Transverse colon (tissue), 4 donors: ENCODE results near the gene BDKRB2. TPM values are rescaled to one million over a fixed set of nuclear protein-coding genes. Genes with fewer than 3 reads are reported as not detected.

Source experiments
- DNase-seq: peaks from one replicate; pipeline ENCODE4 v3.0.0-alpha.2; 2019
- H3K27ac ChIP-seq, 4 donors: fragments of 200-600 bp; sonication (generic); 2 replicates each; pipeline ENCODE4 v1.5.1; 2016 to 2018; ENCODE audit warnings: inconsistent platforms in 4 of 4
- H3K27me3 ChIP-seq: fragments of 200-600 bp; sonication (generic); 2 replicates; pipeline ENCODE4 v1.5.1; 2017; ENCODE audit warnings: inconsistent platforms
- H3K36me3 ChIP-seq, 4 donors: fragments of 200-600 bp; sonication (generic); 2 replicates each; pipeline ENCODE4 v1.5.1; 2017 to 2019; ENCODE audit warnings: inconsistent platforms in 4 of 4
- H3K4me1 ChIP-seq, 4 donors: fragments of 200-600 bp; sonication (generic); 2 replicates each; pipeline ENCODE4 v1.5.1; 2017 to 2020; ENCODE audit warnings: inconsistent platforms in 4 of 4
- H3K4me3 ChIP-seq, 4 donors: fragments of 200-600 bp; sonication (generic); 1 replicate in 1 of 4; 2 replicates in 3 of 4; pipeline versions ENCODE4 v1.5.1 to v1.6.1; 2017 to 2019; ENCODE audit warnings: inconsistent platforms in 4 of 4
- H3K9me3 ChIP-seq, 2 donors: fragments of 200-600 bp; sonication (generic); 2 replicates each; pipeline ENCODE4 v1.5.1; 2017 to 2019; ENCODE audit warnings: inconsistent platforms in 2 of 2
- EP300 ChIP-seq: sonication (generic); formaldehyde crosslinking; IDR thresholded peaks from one replicate; pipeline ENCODE4 v1.6.1; 2017; ENCODE audit warnings: antibody characterized with exemption, low read depth
- POLR2A ChIP-seq: fragments of 450-650 bp; IDR thresholded peaks from one replicate; pipeline ENCODE4 v1.6.1; 2016; ENCODE audit warnings: antibody characterized with exemption, mild to moderate bottlenecking, moderate library complexity
- POLR2AphosphoS5 ChIP-seq, 3 donors: sonication (generic); formaldehyde crosslinking; IDR thresholded peaks; one replicate each; pipeline ENCODE4 v1.6.1; 2016; ENCODE audit warnings: antibody characterized with exemption in 3 of 3
- WGBS, 2 donors: methylation state at CpG; one replicate each; pipeline ENCODE4 v1.1.5; 2018; ENCODE audit warnings: low coverage in 1 of 2; 5-methylcytosine and 5-hydroxymethylcytosine counted together
- in situ Hi-C, 4 donors: fragments of 200-750 bp; cut with MboI; loops; one replicate each; pipeline versions ENCODE4 v1.15.0 to v1.15.1; 2017; ENCODE audit warnings: low sequenced_read_pairs in 3 of 4, low pct_ligation_motif_present in 1 of 4, low pct_unique_long_range_greater_than_20kb in 1 of 4
- intact Hi-C: fragments of 100-400 bp; cut with DNase I; formaldehyde crosslinking; loops from one replicate; pipeline ENCODE4 v1.15.1; 2023; ENCODE audit warnings: low total_unique reads
- total RNA-seq, 4 donors: library from RNA; depleted of rRNA; stranded (reverse); fragments of >200 nt; gene quantifications; one replicate each; pipeline ENCODE4 v1.1.0, GENCODE V29; 2016
- TF ChIP-seq, protein P1 (sequence below), 5 experiments: fragments of 200-600 bp in 3 of 5; fragments of 450-650 bp in 2 of 5; sonication (generic) in 3 of 5; IDR thresholded peaks; 1 replicate in 2 of 5; 2 replicates in 3 of 5; pipeline ENCODE4 v1.5.1; 2016 to 2017; ENCODE audit warnings: antibody characterized with exemption in 5 of 5, inconsistent platforms in 3 of 5, mild to moderate bottlenecking in 2 of 5, moderate library complexity in 1 of 5

Gene BDKRB2
- total RNA-seq, 4 donors from 2014 or later = 2.6 to 19.8 (median 17.4) TPM

DNA sequence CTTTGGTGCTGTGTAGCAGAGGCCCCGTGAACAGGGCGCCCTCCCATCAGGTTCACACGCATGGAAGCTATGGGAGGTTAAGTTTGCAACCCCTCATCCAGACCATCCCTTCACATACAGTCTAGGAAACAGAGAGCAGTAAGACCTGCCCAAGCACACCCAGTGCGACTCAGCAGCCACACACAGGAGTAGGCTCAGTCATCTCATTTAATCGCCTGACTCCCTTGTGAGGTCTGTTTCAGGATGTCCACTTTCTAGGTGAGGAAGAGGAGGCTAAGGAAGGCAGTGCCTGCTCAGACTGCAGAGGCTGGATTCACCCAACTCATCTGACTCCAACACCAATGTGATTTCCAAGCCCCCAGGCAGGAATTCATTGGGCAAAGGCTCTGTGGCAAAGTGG lies 63.3 kb downstream of the BDKRB2 start:
- H3K27me3 ChIP-seq = no peaks in the 10 kb centered on the region
- 84% methylated on average over 5 of the region's 5 CpGs; no CpG with 5 or more reads in 1 of the 2 donors for WGBS, 2 donors
- no peak overlapping the region for H3K4me3 ChIP-seq
- peak overlapping the region in 1 of 4 donors; percentile 51 for H3K27ac ChIP-seq
- no peaks in the 10 kb centered on the region for H3K36me3 ChIP-seq
- intact Hi-C loops = loop anchor here (10.0 kb wide), 1 partner anchor 243 kb away; no protein-coding TSS in a partner anchor
- in situ Hi-C loops = no loop called here
- no peaks in the 10 kb centered on the region for H3K9me3 ChIP-seq
- no peak for TF ChIP-seq EP300
- no peak for TF ChIP-seq POLR2A
- TF ChIP-seq, protein P1, sequence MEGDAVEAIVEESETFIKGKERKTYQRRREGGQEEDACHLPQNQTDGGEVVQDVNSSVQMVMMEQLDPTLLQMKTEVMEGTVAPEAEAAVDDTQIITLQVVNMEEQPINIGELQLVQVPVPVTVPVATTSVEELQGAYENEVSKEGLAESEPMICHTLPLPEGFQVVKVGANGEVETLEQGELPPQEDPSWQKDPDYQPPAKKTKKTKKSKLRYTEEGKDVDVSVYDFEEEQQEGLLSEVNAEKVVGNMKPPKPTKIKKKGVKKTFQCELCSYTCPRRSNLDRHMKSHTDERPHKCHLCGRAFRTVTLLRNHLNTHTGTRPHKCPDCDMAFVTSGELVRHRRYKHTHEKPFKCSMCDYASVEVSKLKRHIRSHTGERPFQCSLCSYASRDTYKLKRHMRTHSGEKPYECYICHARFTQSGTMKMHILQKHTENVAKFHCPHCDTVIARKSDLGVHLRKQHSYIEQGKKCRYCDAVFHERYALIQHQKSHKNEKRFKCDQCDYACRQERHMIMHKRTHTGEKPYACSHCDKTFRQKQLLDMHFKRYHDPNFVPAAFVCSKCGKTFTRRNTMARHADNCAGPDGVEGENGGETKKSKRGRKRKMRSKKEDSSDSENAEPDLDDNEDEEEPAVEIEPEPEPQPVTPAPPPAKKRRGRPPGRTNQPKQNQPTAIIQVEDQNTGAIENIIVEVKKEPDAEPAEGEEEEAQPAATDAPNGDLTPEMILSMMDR (IDR thresholded peaks at IDR 0.05) = no peak
- TF ChIP-seq POLR2AphosphoS5 (IDR thresholded peaks at IDR 0.05) = no peak
- H3K4me1 ChIP-seq = peaks cover 3 to 26% (median 6%) of the 10 kb centered on the region in 4 donors
- DNase-seq = no peak

DNA sequence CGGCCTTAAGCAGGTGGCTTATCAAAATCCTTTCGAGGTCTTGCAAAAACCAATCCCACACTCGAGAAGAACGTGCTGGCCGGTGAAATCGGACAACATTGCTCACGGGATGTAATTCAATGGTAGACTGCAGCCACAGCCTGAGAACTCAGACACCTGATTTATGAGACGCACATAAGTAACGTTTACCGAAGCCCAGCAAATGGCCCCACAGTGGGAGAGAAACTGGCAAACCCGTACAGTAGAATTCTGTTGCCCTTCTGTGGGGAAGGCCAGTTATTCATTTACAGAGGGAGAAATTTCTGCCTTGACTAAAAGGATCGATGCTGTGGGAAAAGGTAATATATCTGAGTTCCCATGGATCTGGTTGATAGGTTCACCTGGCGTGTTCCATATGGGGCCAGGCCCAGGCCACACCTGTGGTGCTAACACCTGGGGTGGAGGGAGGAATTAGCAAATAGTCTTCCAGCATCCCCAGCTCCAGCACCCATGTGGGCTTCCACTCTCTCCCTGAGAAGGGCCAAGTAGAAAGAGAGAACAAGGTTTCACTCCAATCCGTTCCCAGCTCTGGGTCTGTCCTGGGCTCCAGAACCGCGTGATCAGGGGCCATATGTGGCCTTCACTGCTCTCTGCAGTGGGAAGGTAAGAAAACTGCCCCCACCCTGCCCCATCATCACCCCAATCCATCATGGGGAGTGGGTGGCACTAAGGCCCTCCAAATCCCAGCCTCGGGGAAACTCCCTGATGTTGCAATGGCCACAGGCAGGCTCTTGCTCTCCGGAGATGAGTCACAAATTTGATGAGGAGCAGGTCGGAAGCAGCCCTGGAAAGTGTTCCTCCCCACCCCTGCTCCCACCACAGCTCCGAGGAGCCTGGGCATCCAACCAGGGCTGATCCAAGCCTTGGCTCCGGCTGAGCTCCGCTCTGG lies 64.1 kb downstream of the BDKRB2 start:
- peak; percentile 58 for DNase-seq
- peak overlapping the region; percentile 14 to 74 (median 59) for H3K27ac ChIP-seq
- peaks cover 0 to 19% (median 6%) of the 10 kb centered on the region in 4 donors for H3K4me1 ChIP-seq
- in situ Hi-C loops = no loop called here
- H3K4me3 ChIP-seq = no peak overlapping the region
- H3K36me3 ChIP-seq = no peaks in the 10 kb centered on the region
- WGBS, 2 donors = 69 to 70% methylated on average over 9 to 22 of the region's 22 CpGs
- intact Hi-C loops = loop anchor here (10.0 kb wide), 1 partner anchor 244 kb away; no protein-coding TSS in a partner anchor
- H3K9me3 ChIP-seq = no peaks in the 10 kb centered on the region
- H3K27me3 ChIP-seq = no peaks in the 10 kb centered on the region
- TF ChIP-seq POLR2A (no peak), EP300 (no peak), POLR2AphosphoS5 (IDR thresholded peaks at IDR 0.05) (peak; percentile 39 to 64 (median 59))
- TF ChIP-seq, protein P1 (IDR thresholded peaks at IDR 0.05) = no peak

DNA sequence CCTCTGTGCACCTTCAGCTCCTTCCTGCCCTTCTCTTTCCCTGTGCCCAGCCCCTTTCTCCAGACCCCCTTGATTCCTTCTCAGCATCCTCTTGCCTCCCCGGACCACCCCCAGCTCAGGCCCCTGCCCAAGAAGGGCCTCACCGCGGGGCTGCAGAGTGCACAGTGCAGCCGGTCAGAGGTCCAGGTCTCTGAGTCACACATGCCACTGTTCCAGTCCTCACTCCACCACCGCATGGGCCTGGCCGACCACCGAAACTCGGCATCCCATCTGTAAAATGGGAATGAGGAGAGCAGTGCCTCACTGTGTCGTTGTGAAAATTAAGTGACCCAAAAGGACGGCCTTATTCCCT lies 64.7 kb downstream of the BDKRB2 start:
- Histone ChIP-seq H3K4me1 (peaks cover 0 to 19% (median 6%) of the 10 kb centered on the region in 4 donors), H3K9me3 (no peaks in the 10 kb centered on the region), H3K27me3 (no peaks in the 10 kb centered on the region), H3K27ac (peak overlapping the region; percentile 14 to 74 (median 59)), H3K36me3 (no peaks in the 10 kb centered on the region), H3K4me3 (no peak overlapping the region)
- DNase-seq = no peak
- TF ChIP-seq EP300 (no peak), POLR2A (no peak)
- in situ Hi-C loops (no loop called here), intact Hi-C loops (loop anchor here (10.0 kb wide), 1 partner anchor 245 kb away; no protein-coding TSS in a partner anchor)
- WGBS, 2 donors = 70 to 100% methylated on average over 1 to 10 of the region's 10 CpGs

DNA sequence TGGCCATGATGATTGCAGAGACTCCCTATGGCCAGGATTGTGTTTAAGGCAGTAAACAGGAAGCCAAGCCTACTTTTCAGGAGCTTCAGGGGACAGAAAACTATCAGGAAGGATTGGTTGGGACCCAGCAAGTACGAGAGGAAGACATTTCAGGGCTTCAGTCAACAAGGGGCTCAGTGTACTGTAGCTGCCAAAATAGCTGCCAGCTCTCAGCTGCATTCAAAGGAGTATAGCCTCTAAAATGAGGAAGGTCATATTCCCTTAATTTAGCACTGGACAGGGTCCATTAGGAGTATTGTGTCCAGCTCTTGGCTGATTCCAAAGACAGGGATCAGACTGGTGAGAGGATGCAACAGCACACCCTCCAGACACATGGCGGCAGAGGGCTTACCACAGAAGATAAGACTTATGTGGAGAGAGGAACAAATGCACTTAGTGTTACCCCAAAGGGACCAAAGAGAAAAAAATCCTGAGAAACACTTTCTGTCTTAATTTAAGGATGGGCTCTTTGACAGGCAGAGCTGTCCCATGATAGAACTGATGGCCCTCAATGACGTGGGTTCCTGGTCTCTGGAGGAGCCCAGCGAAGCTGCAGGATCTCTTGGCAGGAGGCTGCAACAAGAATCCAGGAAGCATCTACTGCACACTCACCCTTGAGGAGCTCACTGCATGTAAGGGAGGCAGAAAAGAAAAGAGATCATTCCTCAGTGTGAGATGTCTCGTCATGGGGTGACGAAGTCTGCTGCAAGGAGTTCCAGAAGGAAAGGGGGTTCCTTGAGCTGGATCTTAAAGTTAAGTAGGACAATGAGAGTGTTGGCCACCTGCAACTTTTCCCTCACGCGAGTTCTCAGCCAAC lies 66.2 kb downstream of the BDKRB2 start:
- intact Hi-C loops (no loop called here), in situ Hi-C loops (loop anchor here in 3 of 4 donors (5.0 to 10.0 kb wide), 3 partner anchors 168 to 266 kb away; no protein-coding TSS in a partner anchor)
- Histone ChIP-seq H3K4me1 (peaks cover 4 to 30% (median 10%) of the 10 kb centered on the region in 4 donors), H3K27ac (no peak overlapping the region), H3K36me3 (no peaks in the 10 kb centered on the region), H3K9me3 (no peaks in the 10 kb centered on the region), H3K27me3 (no peaks in the 10 kb centered on the region), H3K4me3 (no peak overlapping the region)
- TF ChIP-seq, protein P1 (IDR thresholded peaks at IDR 0.05) = no peak
- TF ChIP-seq POLR2A (no peak), POLR2AphosphoS5 (IDR thresholded peaks at IDR 0.05) (no peak)
- WGBS, 2 donors = 90 to 100% methylated on average over 4 to 8 of the region's 8 CpGs
- DNase-seq = no peak
